ENCODE measurements around the gene IGFBP6.

The IGFBP6 gene

GRCh38 chr12:53122961-53123468 is 25.5 kb downstream of the IGFBP6 start:
- DNase-seq = no peak

DNA sequence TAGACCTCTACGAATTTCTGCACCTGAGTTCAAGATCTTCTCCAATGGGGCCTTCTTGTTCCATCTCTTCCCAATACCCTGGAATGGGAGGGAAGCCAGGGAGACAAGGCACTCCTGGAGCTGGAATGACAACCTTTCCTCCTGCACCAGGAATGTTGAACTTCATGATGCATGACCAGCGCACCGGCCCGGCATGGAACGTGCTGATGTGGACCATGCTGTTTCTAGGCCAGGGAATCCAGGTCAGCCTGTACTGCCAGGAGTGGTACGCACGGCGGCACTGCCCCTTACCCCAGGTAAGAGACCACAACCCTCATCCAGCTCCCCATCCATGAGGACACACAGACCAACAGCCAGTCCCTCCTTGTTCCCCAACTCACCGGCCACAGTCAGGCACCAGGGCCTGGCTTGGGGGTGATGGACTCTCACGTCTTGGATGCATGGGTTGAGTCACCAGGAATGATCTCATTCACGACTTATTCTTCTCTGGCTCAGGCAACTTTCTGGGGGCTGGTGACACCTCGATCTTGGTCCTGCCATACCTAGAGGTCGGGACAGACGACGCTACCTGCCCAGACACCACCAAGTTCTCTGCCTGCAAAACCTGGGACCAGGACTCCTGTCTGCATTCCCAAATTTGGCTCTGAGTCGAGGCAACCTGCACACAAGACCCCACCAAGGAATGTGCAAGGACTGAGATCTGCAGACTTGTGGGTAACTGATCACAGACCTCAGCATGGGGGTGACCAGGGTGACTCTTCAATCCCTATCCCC is 26.3 kb downstream of the IGFBP6 start:
- DNase-seq = no peak

GRCh38 chr12:53124352-53124723 is 26.9 kb downstream of the IGFBP6 start:
- DNase-seq = no peak

DNA sequence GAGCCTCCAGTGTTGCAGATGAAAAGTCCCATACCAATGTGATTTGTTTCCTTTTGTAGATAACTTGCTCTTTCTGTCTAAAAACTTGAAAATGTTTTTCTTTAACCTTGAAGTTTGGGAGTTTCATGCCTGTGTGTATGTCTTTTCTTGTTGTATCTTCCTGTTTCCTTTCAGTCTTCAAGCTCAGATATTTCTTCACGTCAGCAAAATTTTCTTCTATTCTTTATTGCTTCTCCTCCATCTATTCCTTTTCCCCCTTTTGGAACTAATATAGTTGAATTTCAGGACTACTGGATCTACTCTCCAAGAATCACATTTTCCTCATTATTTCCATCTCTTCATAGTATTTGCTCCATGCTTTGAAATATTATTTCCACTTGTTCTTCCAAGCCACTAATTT is 29.7 kb downstream of the IGFBP6 start:
- DNase-seq = no peak

- peak in 1 of 2 donors; percentile 9 for DNase-seq
Measured at GRCh38 chr12:53128780-53129569, 31.5 kb downstream of the IGFBP6 start.

DNA sequence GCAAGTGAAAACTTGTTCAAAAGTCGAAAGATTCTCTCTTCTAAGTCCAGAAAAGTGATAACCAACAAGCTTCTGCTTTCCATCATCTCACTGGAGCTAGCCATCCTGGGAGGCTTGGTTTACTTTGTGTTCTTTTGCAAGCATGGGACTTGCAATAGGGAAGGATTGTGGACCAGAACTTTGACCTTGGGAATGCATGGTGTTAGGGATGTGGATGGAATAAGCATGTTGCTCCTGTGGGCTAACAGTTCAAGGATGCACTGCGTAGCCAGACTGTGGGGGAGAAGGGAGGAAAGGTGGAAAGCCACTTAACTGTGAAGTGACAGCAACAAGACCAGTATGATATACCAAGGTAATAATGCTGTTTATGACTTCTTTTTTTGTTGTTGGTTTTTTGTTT is 34.4 kb downstream of the IGFBP6 start:
- no peak for DNase-seq

DNA sequence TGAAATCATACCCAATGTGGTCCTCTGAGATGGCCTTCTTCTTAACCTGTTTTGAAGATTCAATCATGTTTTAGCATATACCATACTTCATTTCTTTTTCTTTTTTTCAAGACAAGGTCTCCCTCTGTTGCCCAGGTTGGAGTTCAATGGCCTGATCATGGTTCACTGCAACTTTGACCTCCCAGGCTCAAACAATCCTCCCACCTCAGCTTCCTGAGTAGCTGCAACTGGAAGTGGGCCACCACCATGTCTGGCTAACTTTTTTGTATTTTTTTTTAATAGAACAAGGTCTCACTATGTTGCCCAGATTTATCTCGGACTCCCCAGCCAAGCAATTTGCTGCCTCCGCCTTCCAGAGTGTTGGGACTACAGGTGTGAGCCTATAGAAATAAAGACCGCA is 36.3 kb downstream of the IGFBP6 start:
- DNase-seq = no peak

- no peak for DNase-seq
Measured at GRCh38 chr12:53143355-53143754, 45.9 kb downstream of the IGFBP6 start.

GRCh38 chr12:53145383-53146260 is 48.2 kb downstream of the IGFBP6 start:
- no peak for DNase-seq

DNA sequence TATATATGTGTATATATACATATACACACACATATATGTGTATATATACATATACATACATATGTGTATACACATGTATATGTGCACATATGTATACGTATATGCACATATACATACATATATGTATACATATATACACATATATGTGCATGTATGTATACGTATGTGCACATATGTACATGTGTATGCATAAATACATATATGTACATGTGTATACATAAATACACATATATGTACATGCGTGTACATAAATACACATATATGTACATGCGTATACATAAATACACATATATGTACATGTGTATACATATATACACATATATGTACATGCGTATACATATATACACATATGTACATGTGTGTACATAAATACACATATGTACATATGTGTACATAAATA is 49.7 kb downstream of the IGFBP6 start:
- DNase-seq = no peak

DNA sequence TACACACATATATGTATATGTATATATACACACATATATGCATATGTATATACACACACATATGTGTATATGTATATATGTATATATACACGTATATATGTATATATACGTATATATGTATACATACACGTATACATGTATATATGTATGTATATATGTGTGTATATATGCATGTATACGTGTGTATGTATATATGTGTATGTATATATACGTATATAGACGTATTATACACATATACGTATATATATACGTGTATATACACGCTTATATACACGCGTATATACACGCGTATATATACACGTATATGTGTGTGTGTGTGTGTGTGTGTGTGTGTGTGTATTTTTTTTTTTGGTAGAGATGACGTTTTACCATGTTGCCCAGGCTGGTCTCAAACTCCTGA is 50.2 kb downstream of the IGFBP6 start:
- DNase-seq = no peak

GRCh38 chr12:53151039-53151438 is 53.6 kb downstream of the IGFBP6 start:
- DNase-seq = no peak
